Eye (tissue), 1 donor: ENCODE measurements around the gene SERTAD3.
"Not testable (repeated sequence)": the region's sequence is repeated elsewhere in the genome, so short reads cannot be mapped to it uniquely, and the experiment has no call there.

Experiments used
- DNase-seq: peaks from one replicate; pipeline ENCODE4 v3.0.0-alpha.2; 2015

SERTAD3 gene

DNA sequence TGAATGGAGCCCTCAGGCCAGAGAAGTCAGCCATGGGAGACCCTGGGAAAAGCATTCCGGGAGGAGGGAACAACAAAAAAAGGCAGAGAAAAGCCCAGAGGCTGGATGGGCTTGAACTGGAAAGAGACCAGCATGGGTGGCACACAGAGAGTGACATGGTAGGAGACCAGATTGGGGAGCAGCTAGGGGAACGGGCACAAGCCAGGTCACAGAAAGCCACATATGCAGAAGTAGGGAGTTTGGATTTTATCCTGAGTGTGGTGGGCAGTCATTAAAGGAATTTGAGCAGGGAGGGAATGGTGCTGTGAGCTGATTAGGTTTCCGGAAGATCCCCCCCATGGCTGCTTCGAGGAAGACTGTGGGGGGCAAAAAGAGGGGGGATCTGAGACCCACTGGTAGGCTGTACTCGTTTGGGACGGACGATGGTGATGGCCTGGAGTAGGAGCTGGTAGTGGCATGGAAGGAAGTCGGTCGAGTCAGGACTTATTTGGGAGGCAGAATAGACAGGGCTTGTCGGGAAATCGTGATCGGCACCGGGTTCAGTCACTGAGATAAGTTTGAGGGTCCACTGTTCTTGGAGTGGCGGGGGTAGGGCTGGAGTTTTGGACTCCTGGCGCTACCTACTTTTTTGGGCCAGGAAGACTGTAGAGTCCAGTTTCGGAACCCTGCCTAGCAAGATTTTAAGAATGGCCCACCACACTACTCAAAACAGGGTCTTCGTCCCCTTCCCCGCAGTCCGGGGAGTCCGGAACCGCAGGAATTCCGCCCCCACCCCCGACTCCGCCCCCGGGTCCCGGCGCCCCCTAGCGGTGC lies 19.3 kb downstream of the SERTAD3 start:
- DNase-seq, result peak; percentile 87

GRCh38 chr19:40423938-40424337 lies 20.2 kb downstream of the SERTAD3 start:
- DNase-seq, result no peak

DNA sequence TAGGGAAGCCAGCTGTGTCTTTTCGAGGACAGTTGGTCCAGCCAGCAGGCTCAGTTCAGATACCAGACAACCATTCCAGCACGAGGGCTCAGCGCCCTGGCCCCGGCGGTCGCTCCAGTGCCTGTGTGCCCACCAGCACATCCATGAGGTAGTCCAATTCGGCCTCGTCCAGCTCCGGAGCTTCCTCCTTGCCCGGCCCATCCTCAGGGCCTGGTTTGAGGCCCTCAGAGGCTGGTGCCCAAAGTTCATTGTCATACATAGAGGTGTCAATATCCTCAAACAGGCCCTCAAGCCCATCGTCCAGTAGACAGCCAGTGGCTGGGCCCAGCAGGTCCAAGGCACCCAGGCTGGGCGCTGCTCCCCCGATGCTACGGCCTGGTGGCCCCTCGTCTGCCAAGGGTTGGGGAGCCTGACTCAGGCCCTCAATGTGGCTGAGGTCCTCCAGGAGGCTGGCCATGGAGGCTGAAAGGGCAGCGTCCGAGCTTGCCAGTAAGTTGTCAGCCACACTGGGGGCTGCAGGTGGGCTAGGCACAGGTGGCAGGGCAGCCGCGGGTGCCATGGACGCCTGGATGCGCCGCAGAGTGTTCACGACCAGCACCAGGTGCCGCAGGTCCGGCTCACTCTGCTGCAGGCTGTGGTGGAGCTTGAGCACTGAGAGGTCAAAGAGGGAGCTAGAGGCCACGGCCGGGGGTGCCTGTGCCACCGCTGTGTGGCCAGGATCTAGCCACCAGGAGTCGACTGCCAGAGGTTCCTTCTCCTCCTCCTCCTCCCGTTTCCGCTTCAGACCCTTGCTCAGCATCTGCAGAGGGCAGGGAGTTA lies 21.2 kb downstream of the SERTAD3 start:
- no peak for DNase-seq

DNA sequence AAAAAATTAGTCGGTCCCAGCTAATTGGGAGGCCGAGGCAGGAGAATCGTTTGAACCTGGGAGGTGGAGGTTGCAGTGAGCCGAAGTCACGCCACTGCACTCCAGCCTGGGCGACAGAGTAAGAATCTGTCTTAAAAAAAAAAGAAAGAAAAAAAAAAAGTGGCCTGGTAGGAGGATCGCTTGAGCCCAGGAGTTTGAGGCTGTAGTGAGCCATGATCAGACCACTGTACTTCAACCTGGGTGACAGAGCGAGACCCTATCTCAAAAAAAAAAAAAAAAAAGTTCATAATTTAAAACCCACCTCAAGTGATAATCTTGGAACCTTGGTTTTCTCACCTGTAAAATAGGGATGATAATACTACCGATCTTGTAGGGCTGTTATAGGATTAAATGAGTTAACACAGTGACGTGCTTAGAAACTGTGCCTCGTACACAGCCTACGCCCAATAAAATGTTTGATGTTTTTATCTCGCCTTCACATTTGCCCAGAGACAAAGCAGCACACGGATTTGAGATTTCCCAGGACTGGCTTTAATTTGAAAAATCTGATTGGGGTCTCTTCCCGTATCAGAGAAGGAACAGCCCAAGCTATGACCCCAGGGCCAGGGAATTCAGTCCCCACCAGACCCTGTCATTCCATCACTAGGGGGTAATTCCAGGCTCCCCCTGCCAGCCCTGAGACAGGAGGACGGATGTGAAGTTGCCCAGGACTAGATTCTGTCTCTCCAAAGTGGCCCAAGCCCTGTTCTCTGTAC lies 22.0 kb downstream of the SERTAD3 start:
- no peak for DNase-seq

DNA sequence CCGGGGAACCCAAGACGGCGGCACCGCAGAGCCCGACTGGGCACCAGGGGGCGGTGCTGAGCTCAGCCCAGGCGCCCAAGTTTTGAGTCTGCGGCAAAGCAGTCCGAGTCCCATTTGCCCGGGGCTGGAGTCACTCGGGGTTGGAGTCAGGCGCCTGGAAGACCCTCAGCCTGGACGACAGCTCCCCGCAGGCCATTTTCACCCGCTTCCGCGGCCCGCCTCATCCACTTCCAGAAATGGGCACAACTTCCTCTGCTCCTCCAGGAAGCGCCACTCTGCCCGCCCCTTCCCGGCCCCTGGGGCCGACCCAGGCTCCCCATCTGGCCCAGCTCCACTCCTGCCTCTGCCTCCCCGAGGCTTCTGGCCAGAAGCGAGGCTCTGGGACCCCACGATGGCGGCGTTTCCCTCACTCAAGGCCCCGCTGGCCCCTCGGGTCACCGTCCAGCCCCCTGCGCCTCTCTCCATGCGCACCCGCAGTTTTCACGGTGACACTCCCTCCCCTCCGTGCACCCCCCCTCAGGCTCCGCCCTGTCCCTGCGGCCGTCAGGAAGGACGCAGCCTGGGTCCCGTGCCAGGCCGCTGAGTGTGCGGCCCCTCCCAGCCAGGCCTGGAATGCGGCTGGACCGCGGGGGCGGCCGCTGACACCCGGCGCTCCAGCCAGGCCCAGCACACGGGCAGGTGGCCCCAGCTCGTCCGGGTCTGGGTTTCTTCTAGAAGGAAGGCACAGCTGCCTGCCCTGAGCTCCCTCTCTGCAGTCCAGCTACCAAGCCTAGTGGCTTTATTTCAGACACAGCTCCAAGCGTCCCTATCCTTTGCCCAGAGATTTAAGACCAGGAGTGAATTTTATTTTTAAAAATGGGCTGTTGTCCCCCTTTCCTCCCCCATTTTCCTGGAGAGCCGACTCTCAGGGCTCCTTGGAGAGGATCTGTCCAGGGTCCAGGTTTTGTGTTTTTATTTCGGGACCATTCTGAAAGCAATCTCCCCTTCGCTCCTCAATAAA lies 23.1 kb downstream of the SERTAD3 start:
- peak; percentile 93 for DNase-seq

DNA sequence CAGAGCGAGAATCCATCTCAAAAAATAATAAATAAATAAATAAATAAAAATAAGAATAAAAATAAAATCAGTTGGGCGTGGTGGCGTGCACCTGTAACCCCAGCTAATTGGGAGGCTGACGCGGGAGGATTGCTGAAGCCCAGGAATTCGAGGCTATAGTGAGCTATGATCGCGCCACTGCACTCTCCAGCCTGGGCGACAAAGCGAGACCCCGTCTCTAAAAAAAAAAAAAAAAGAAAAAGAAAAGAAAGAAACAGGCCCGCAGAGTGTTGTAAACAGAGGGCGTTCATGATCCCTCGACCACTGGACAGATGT lies 23.7 kb downstream of the SERTAD3 start:
- DNase-seq, result no peak

DNA sequence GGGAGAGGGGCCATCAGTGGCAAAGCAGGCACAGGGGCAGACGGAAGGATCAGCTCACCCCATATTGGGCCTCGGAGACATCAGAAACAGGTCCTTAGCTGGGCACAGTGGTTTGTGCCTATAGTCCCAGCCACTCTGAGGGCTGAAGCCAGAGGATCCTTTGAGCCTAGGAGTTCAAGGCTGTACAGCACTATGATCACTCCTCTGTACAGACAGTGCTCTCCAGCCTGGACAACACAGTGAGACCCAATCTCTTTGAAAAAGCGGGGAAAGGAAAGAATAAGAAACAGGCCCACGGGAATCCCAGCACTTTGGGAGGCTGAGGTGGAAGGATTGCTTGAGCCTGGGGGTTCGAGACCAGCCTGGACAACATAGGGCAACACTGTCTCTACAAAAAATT lies 24.4 kb downstream of the SERTAD3 start:
- no peak for DNase-seq

DNA sequence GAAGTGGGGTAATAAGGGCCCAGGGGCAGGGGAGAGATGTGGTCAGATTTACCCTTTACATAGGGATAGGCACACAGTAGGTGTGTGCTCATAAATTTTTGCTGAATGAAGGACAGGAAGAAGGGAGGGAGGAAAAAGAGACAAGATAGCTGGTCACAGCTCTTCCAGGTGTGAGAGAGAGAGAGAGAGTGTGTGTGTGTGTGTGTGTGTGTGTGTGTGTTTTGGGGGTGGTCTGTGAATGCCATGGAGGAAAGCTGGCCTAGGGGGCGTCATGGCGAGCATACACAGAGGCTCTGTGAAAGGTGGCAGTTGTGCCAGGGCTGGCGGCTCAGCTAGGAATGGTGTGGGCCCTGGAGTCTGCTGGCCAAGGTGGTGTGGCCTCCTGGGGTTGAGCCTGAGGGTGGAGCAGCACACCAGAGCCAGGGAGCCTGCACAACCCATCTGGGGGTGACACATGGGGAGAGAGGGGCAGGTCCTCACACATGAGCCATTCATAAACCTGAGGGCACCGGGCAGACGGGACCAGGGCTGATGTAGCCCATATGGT lies 25.0 kb downstream of the SERTAD3 start:
- no peak for DNase-seq

GRCh38 chr19:40418040-40418439 lies 26.1 kb downstream of the SERTAD3 start:
- no peak for DNase-seq

- DNase-seq, result no peak
Measured at GRCh38 chr19:40417643-40417981, 26.5 kb downstream of the SERTAD3 start.

- no peak for DNase-seq
Measured at GRCh38 chr19:40416918-40417642, 27.1 kb downstream of the SERTAD3 start.

DNA sequence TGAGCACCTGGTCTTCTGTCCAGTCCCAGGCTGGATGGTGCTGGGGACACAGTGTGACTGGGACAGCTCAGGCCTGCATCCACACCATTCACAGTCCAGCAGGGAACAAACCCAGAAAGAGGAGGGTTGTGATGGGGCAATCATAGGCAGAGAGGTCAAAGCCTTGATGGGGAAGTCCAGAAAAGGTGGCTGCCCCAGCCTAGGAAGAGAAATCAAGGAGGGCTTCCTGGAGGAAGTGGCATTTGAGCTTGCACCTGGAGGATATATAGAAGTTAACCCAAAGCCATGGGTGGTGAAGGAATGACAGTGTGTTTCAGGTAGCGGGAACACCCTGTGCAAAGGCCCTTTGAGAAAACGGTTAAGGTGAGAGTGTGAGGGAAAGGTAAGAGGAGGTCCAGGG lies 28.4 kb downstream of the SERTAD3 start:
- DNase-seq, result no peak

DNA sequence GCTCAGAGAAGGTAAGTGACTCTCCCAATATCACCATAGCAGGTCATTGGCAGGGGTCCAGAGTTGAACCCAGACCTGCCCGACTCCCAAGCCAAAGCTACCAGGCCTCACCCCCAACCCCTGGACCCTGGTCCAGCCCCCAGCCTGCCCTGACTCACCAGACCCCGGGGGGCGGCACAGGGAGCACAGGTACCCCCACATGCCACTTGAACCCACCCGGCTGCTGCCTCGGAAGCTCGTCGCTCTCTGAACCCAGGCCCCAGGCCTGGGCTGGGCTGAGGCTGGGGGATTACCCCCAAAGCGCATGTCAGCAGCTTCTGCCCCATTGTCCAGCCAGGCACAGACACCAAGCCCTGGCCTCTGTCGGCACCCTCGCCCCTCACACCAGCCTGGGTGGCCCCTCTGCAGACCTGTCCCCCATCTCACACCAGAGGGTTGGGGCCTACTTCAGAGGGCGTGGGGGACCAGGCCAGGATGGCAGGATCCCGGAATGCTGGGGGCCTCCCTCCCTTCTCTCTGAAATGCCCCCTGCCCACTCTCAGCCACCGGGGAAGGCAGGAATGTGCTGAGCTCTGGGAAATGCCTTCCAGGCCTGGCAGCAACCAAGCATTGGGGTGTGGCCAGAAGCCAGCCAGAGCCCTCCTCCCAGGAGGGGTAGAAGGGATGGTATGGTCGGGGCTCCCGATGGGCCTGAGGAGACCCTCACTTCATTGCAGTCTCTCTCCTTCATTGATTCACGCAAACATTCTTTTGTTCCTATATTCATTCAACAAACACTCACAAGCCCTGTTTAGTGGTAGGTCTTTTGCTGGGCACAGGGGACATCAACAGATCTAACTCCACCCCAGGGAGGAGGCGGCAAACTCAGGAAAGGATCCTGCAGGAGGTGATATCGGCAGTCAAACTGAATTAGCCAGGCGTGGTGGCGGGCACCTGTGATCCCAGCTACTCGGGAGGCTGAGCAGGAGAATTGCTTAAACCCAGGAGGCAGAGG lies 29.3 kb downstream of the SERTAD3 start:
- DNase-seq, result peak; percentile 43

DNA sequence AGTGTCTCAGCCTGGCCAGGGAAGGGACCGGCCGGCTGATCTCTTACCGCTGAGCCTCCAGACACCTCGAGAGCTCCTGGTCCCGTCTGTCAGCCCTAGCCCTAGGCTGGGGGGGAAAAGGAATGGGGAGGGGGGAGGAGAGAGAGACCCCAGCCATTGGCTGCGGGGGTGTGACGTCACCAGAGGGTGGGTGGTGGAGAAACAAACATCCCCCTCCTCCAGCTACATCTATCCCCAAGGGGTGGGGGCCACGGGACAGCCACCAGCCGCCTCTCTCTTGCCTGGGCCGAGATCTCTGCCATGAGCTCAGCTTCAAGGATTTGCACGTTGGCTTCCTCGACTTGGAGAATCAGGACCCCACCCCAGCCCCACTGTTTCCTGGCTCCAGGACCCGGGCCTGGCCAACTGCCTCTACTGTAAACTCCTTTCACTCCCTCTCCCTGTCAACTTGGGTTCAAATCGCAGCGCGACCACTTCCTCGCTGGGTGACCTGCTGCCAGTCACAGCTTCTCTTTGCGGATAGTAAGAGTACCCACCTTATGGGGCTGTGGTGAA lies 30.8 kb downstream of the SERTAD3 start, which contains the start of gene PRX:
Gene PRX (minus strand): TSS at position 88 of the 555 bp plus-strand sequence. CDS start 5,446 bp downstream, outside the sequence.
- DNase-seq, result peak; percentile 59

- no peak for DNase-seq
Measured at GRCh38 chr19:40412866-40413265, 31.3 kb downstream of the SERTAD3 start.

DNA sequence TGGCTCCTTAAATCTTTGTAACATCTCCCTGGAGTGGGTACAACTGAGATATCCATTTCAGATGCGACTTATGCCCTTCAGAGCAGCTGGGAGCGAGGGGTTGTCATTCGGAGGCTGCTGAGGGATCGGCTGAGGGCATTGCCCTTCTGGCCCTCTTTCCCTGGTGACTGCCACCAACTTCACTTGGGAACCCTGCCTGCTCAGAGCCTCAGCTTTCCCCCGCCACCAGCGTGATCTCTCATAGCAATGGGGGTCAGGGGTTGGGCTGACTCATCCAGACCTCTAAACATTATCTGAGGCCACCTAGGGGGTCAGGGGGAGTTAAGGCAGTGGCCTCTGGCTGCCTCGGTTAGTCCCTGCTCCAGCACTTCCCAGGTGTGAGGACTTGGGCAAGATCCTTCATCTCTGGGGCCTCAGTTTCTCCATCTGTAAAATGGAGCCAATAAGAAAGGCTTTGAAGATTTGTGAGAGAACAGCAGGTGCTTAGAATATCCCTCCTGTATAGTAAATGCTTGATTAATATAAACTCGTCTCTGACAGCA lies 32.1 kb downstream of the SERTAD3 start:
- no peak for DNase-seq

GRCh38 chr19:40411125-40411842 lies 32.9 kb downstream of the SERTAD3 start:
- DNase-seq, result no peak

GRCh38 chr19:40410030-40410389 lies 34.1 kb downstream of the SERTAD3 start:
- DNase-seq, result no peak

- not testable (repeated sequence) for DNase-seq
Measured at GRCh38 chr19:40408598-40408925, 35.6 kb downstream of the SERTAD3 start.
